Mucosa of descending colon (tissue), 3 donors: Measurements from ENCODE around the gene HS3ST2. TPM values are rescaled to one million over a fixed set of nuclear protein-coding genes. Genes with fewer than 3 reads are reported as not detected.

Experiments used
- ATAC-seq: fragments of 200-7000 bp; cut with Tn5 transposase; one replicate; pipeline ENCODE4 v1.9.1; 2020; ENCODE audit warnings: mild to moderate bottlenecking, moderate library complexity
- DNase-seq, 3 donors: peaks; one replicate each; pipeline ENCODE4 v3.0.0-alpha.2; 2020
- H3K36me3 ChIP-seq: fragments of 200-600 bp; one replicate; pipeline ENCODE4 v1.8.0; 2021; ENCODE audit warnings: low read depth, mild to moderate bottlenecking
- H3K4me1 ChIP-seq: fragments of 200-600 bp; one replicate; pipeline ENCODE4 v1.8.0; 2021; ENCODE audit warnings: low read depth, mild to moderate bottlenecking
- H3K4me3 ChIP-seq: fragments of 200-600 bp; one replicate; pipeline ENCODE4 v1.8.0; 2021; ENCODE audit warnings: mild to moderate bottlenecking
- H3K9me3 ChIP-seq: fragments of 200-600 bp; one replicate; pipeline ENCODE4 v1.8.0; 2021; ENCODE audit warnings: mild to moderate bottlenecking
- CTCF ChIP-seq: fragments of 200-600 bp; IDR thresholded peaks from one replicate; pipeline ENCODE4 v1.8.0; 2022; ENCODE audit warnings: antibody characterized with exemption, mild to moderate bottlenecking
- intact Hi-C, 2 donors: fragments of 100-400 bp; cut with DNase I in 1 of 2; cut with micrococcal nuclease in 1 of 2; formaldehyde crosslinking; loops; one replicate each; pipeline versions ENCODE4 v1.11.0 to v1.11.1; 2022; cut with DNase I, micrococcal nuclease
- total RNA-seq, 3 donors: library from RNA; stranded (reverse); fragmentation: NEBNext Ultra II Directional in 2 of 3; extraction: Animal tissue kit (Norgen Biotek cat#: 25700) in 2 of 3; gene quantifications; one replicate each; pipeline versions ENCODE4 v1.2.1 to v1.2.4, GENCODE V29; 2021 to 2023
- donor health status: DM: no; HTN: no; CAD: no; lungs with moderate emphysema.
- donor health status: DM: no; HTN: no; CAD: no.
- donor health status: DM: no; HTN: yes; CAD: no.

HS3ST2 gene
- total RNA-seq, 3 donors from 2014 or later, result 0.20 to 1.6 (median 0.24) TPM

GRCh38 chr16:22864375-22864774 lies 50.4 kb downstream of the HS3ST2 start:
- intact Hi-C loops, result no loop called here

GRCh38 chr16:22868593-22869224 lies 54.7 kb downstream of the HS3ST2 start:
- TF ChIP-seq CTCF, result no peak
- Histone ChIP-seq H3K9me3 (no peaks in the 10 kb centered on the region), H3K4me3 (no peak overlapping the region), H3K4me1 (no peaks in the 10 kb centered on the region), H3K36me3 (no peaks in the 10 kb centered on the region)
- ATAC-seq (no peak), DNase-seq (no peak)
- intact Hi-C loops, result no loop called here

More at GRCh38 chr16:22864375-22864774, 50.4 kb downstream of the HS3ST2 start:
- Histone ChIP-seq H3K4me1 (no peaks in the 10 kb centered on the region), H3K9me3 (no peaks in the 10 kb centered on the region), H3K4me3 (no peak overlapping the region), H3K36me3 (no peaks in the 10 kb centered on the region)
- no peak for TF ChIP-seq CTCF
- ATAC-seq (no peak), DNase-seq (no peak)

DNA sequence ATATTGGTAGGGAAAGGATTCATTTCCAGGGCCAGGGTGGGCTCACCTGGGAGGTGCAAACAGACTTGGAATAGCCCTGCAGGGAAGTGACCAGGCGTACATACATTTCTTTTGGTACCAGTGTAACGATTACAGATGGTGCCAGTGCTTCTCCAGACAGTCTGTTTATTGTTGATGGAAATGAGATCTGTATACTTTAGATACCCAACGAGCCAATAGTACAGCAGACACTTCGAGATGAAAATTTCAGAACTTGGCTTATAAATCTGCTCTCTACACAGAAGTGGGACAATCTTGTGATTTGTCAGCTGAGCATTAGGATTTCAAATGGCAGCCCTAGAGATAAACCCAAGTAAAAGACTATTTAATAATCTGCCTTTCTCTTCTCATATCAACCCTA lies 57.9 kb downstream of the HS3ST2 start:
- TF ChIP-seq CTCF, result no peak
- no peak for DNase-seq
- ATAC-seq, result no peak
- H3K4me3 ChIP-seq, result no peak overlapping the region
- intact Hi-C loops, result no loop called here
- no peaks in the 10 kb centered on the region for H3K4me1 ChIP-seq
- H3K36me3 ChIP-seq, result no peaks in the 10 kb centered on the region
- H3K9me3 ChIP-seq, result no peaks in the 10 kb centered on the region

- H3K4me3 ChIP-seq, result no peak overlapping the region
- ATAC-seq (no peak), DNase-seq (no peak)
- intact Hi-C loops, result no loop called here
- H3K4me1 ChIP-seq, result no peaks in the 10 kb centered on the region
- H3K36me3 ChIP-seq, result no peaks in the 10 kb centered on the region
- TF ChIP-seq CTCF, result no peak
- H3K9me3 ChIP-seq, result no peaks in the 10 kb centered on the region
Observed at GRCh38 chr16:22874394-22874793, 60.4 kb downstream of the HS3ST2 start.

DNA sequence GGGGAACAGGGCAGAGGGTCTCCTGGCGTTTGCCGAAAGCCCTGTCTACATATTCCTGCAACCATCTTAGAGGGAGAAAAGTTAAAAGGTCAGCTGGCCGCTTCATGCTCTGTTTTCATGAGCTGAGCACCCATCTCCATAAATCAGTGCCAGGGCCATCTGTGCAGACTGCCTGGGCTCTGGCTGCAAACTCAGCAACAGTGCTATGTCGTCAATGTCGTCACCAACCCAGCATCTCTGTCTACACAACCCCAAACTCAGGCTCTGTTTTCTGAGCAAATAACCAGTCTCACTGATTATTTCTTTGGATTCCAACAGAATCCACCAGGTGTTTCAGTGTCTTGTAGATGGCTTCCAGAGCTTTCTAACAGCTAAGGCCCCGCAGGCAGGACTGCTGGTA lies 65.0 kb downstream of the HS3ST2 start:
- intact Hi-C loops, result no loop called here
- H3K4me1 ChIP-seq, result no peaks in the 10 kb centered on the region
- no peak for DNase-seq
- no peaks in the 10 kb centered on the region for H3K36me3 ChIP-seq
- no peak overlapping the region for H3K4me3 ChIP-seq
- TF ChIP-seq CTCF, result no peak
- no peak for ATAC-seq
- no peaks in the 10 kb centered on the region for H3K9me3 ChIP-seq

DNA sequence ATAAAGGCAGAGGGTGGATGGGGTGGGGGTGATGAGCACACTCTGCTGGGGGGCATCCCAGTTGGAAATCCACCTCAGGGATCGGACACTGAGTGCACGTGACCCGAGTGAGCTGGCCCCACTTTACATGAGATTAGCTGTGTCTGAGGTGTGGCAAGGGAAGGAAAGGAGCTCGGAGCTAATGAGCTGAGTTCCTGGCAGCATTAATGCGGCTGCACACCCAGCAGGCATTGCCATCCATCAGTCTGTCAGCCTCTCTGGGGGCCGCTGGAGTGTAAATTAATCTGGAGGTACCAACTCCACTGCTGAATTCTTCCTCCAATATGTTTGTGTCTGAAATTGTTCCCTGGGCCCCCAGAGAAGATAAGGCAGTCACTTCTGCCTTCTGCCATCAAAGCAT lies 65.5 kb downstream of the HS3ST2 start:
- no peaks in the 10 kb centered on the region for H3K4me1 ChIP-seq
- ATAC-seq, result no peak
- H3K36me3 ChIP-seq, result no peaks in the 10 kb centered on the region
- no peaks in the 10 kb centered on the region for H3K9me3 ChIP-seq
- no peak overlapping the region for H3K4me3 ChIP-seq
- TF ChIP-seq CTCF, result no peak
- intact Hi-C loops, result no loop called here
- DNase-seq, result no peak
